ENCODE results near the gene USP24. TPM values are rescaled to one million over a fixed set of nuclear protein-coding genes. Genes with fewer than 3 reads are reported as not detected.

USP24 gene
- total RNA-seq, 1 experiment from 2014 or later: 35.3 TPM

- Histone ChIP-seq H4K91ac (ENCODE audit: insufficient read length, low read depth, low read length) (peak overlapping the region; percentile 93), H3K23me2 (ENCODE audit: insufficient read length, low read depth, low read length, poor library complexity, severe bottlenecking) (no peaks in the 10 kb centered on the region), H3K9ac (ENCODE audit: extremely low read depth, insufficient read length, low read length) (no peak overlapping the region), H3T11ph (ENCODE audit: low read length) (no peak overlapping the region), H2AK5ac (ENCODE audit: insufficient read length, low read length) (no peak overlapping the region), H4K20me1 (ENCODE audit: control insufficient read depth, insufficient read depth, insufficient read length) (no peaks in the 10 kb centered on the region), H4K5ac (ENCODE audit: insufficient read length, low read depth, low read length) (no peak overlapping the region), H3K9me3 (ENCODE audit: control insufficient read depth, low read depth, low read length) (no peaks in the 10 kb centered on the region), H3K14ac (ENCODE audit: insufficient read depth, low read length) (no peak overlapping the region), H3K4ac (ENCODE audit: low read depth, low read length) (peak overlapping the region; percentile 87; the same call in 1 of the 2 replicates), H3K18ac (ENCODE audit: insufficient read length, low read depth, low read length) (peak overlapping the region; percentile 86), H3K27ac (ENCODE audit: insufficient read length, low read depth, low read length) (no peak overlapping the region), H3K23ac (ENCODE audit: insufficient read length, low read depth, low read length) (no peak overlapping the region), H4K8ac (replicated peaks; ENCODE audit: insufficient read length, low read depth, low read length) (no peak overlapping the region), H3K27me3 (ENCODE audit: insufficient read depth, low read length) (no peaks in the 10 kb centered on the region; the same call in 1 of the 2 replicates), H3K4me1 (ENCODE audit: insufficient read depth, low read length) (no peaks in the 10 kb centered on the region), H3K79me2 (ENCODE audit: insufficient read depth, low read length) (no peaks in the 10 kb centered on the region), H2BK5ac (ENCODE audit: insufficient read length, low read length) (no peak overlapping the region), H2BK20ac (ENCODE audit: low read depth, low read length, poor library complexity, severe bottlenecking) (peak overlapping the region; percentile 94), H2BK15ac (ENCODE audit: low read depth, low read length) (no peak overlapping the region), H2AFZ (ENCODE audit: low read length) (no peak overlapping the region), H3K79me1 (ENCODE audit: insufficient read depth, low read depth, low read length, poor library complexity, severe bottlenecking) (no peaks in the 10 kb centered on the region), H3K56ac (ENCODE audit: insufficient read length, low read depth, low read length) (no peak overlapping the region), H3K4me2 (ENCODE audit: insufficient read depth, insufficient read length, low read length) (no peak overlapping the region), H2BK120ac (ENCODE audit: low read depth, low read length, poor library complexity, severe bottlenecking) (peak overlapping the region; percentile 12), H2BK12ac (ENCODE audit: insufficient read length, low read depth, low read length) (no peak overlapping the region)
- TF ChIP-seq CTCF (conservative IDR thresholded peaks at IDR 0.05): no peak
- WGBS (ENCODE audit: extremely low coverage, insufficient read length, low lambda C conversion rate): no CpG with 5 or more reads among the region's 5 CpGs
- Mint-ChIP-seq H3K36me3 (ENCODE audit: insufficient read depth in 1 of 3, low read depth in 3 of 3) (no peaks in the 10 kb centered on the region; a peak in 1 of 7 replicates), H3K4me3 (no peak overlapping the region), H3K4me1 (peaks cover 11% of the 10 kb centered on the region in 2 experiments), H3K27ac (no peak overlapping the region; a peak in 1 of 7 replicates), H3K9me3 (peaks cover 0 to 2% of the 10 kb centered on the region in 2 experiments; a peak in 2 of 5 replicates), H3K27me3 (ENCODE audit: low read depth) (peaks cover 2% of the 10 kb centered on the region)
- no peak for DNase-seq
Observed at GRCh38 chr1:55233145-55233777, 18.1 kb upstream of the USP24 start.

Measured in H9 (cell line).